ENCODE results near the gene TPM1. TPM values are rescaled to one million over a fixed set of nuclear protein-coding genes. Genes with fewer than 3 reads are reported as not detected.

Gene TPM1
- total and polyA plus RNA-seq, 10 of the 15 experiments (the other 5 are each of a cell fraction or from before 2014, with no cell fraction given), result 0.43 to 10.0 (median 2.4) TPM

- no peak for TF ChIP-seq BMI1 (IDR thresholded peaks at IDR 0.05; ENCODE audit: borderline replicate concordance)
- no peak for TF ChIP-seq NR2C2 (IDR thresholded peaks at IDR 0.05; ENCODE audit: borderline replicate concordance, control insufficient read depth, insufficient read length, low read depth)
- TF ChIP-seq ZNF24 (IDR thresholded peaks at IDR 0.05), result no peak
- TF ChIP-seq RFX5 (IDR thresholded peaks at IDR 0.05; ENCODE audit: low read depth, low read length), result no peak
Observed at GRCh38 chr15:63070681-63071129, 28.2 kb downstream of the TPM1 start (continued).

GRCh38 chr15:63071288-63071909 lies 28.9 kb downstream of the TPM1 start:
- Histone ChIP-seq H2AFZ (ENCODE audit: control insufficient read depth, low read depth, low read length) (no peak overlapping the region), H3K79me2 (ENCODE audit: control insufficient read depth, insufficient read depth, low read length) (no peaks in the 10 kb centered on the region), H3K4me1 (ENCODE audit: control insufficient read depth, insufficient read depth, low read length) (peaks cover 7% of the 10 kb centered on the region), H3K4me3 (no peak overlapping the region), H3K27ac (ENCODE audit: control insufficient read depth, insufficient read depth) (no peak overlapping the region), H3K9ac (ENCODE audit: control insufficient read depth, insufficient read depth, low read length) (no peak overlapping the region), H4K20me1 (ENCODE audit: control insufficient read depth, insufficient read depth) (no peaks in the 10 kb centered on the region), H3K27me3 (replicated peaks in 1 of 2; ENCODE audit: control insufficient read depth in 2 of 2, insufficient read depth in 2 of 2, low read length in 1 of 2) (no peaks in the 10 kb centered on the region), H3K4me2 (ENCODE audit: control insufficient read depth, insufficient read depth) (no peak overlapping the region), H3K36me3 (ENCODE audit: control insufficient read depth in 2 of 2, insufficient read depth in 2 of 2, low read length in 1 of 2) (no peaks in the 10 kb centered on the region), H3K9me3 (replicated peaks; ENCODE audit: control insufficient read depth, insufficient read depth, low read length) (no peaks in the 10 kb centered on the region)
- 54% methylated on average over 8 of the region's 8 CpGs for WGBS (ENCODE audit: insufficient coverage, insufficient replicate concordance, low lambda C conversion rate, missing lambda C conversion rate)
- in situ Hi-C loops (cut with MboI), result no loop called here
- FAIRE-seq (no peak), ATAC-seq (no peak), DNase-seq (ENCODE audit: low read depth, low spot score) (no peak)
- TF ChIP-seq NR2C2 (IDR thresholded peaks at IDR 0.05; ENCODE audit: borderline replicate concordance, control insufficient read depth, insufficient read length, low read depth), result no peak
- no peak for TF ChIP-seq ETV6 (conservative IDR thresholded peaks at IDR 0.05 in 1 of 2, IDR thresholded peaks at IDR 0.05 in 1 of 2; ENCODE audit: borderline replicate concordance in 1 of 2, low read depth in 1 of 2)
- no peak for TF ChIP-seq NFYA (IDR thresholded peaks at IDR 0.05; ENCODE audit: borderline replicate concordance, low read depth, low read length)
- no peak for TF ChIP-seq IKZF2 (IDR thresholded peaks at IDR 0.05)
- TF ChIP-seq CBFB (IDR thresholded peaks at IDR 0.05; ENCODE audit: low read depth), result no peak
- TF ChIP-seq DPF2 (IDR thresholded peaks at IDR 0.05), result no peak
- no peak for TF ChIP-seq GATAD2B (conservative IDR thresholded peaks at IDR 0.05; ENCODE audit: low read depth)
- no peak for TF ChIP-seq SMAD1 (IDR thresholded peaks at IDR 0.05; ENCODE audit: low read depth, partially characterized antibody)
- TF ChIP-seq MYC (IDR thresholded peaks at IDR 0.05; ENCODE audit: insufficient read depth, insufficient read length, insufficient replicate concordance, low read length, severe bottlenecking), result no peak
- no peak for TF ChIP-seq BMI1 (IDR thresholded peaks at IDR 0.05; ENCODE audit: borderline replicate concordance)
- POLR2A ChIA-PET, result no interaction called here
- CTCF ChIA-PET, result no interaction called here
- SMC1A ChIA-PET (ENCODE audit: uncharacterized antibody, unreplicated experiment), result no interaction called here
- intact Hi-C loops (cut with micrococcal nuclease; ENCODE audit: unreplicated experiment), result no loop called here
- RAD21 ChIA-PET (ENCODE audit: unreplicated experiment), result no interaction called here
- BruUV-seq (replicated peaks), result no TSS peak

Data from GM12878 (cell line).